Astrocyte (in vitro differentiated cells and primary cell): ENCODE data around the gene MAPKBP1. TPM values are rescaled to one million over a fixed set of nuclear protein-coding genes. Genes with fewer than 3 reads are reported as not detected.

Source experiments
- DNase-seq: peaks from one replicate; pipeline ENCODE4 v3.0.0-alpha.2; 2010; ENCODE audit warnings: low read depth
- FAIRE-seq: peaks from 2 replicates; lab custom pipeline; 2011; peaks lifted over from hg19 to GRCh38; lab: Jason Lieb, UNC
- H2AFZ ChIP-seq: 2 replicates; pipeline ENCODE4 v1.6.0; 2012; ENCODE audit warnings: low read depth, low read length, inconsistent platforms
- H3K27ac ChIP-seq: 2 replicates; pipeline ENCODE4 v1.5.1; 2011; ENCODE audit warnings: low read depth, low read length, inconsistent platforms
- H3K27me3 ChIP-seq: 2 replicates; pipeline ENCODE4 v1.6.0; 2011; ENCODE audit warnings: low read length, inconsistent platforms; ENCODE audit not compliant: insufficient read depth
- H3K36me3 ChIP-seq: 2 replicates; pipeline ENCODE4 v1.5.1; 2011; ENCODE audit warnings: low read length, inconsistent platforms; ENCODE audit not compliant: insufficient read depth
- H3K4me1 ChIP-seq: 2 replicates; pipeline ENCODE4 v1.5.1; 2011; ENCODE audit warnings: low read length, inconsistent platforms; ENCODE audit not compliant: insufficient read depth
- H3K4me2 ChIP-seq: 2 replicates; pipeline ENCODE4 v1.6.0; 2012; ENCODE audit warnings: low read length, inconsistent platforms
- H3K4me3 ChIP-seq: 2 replicates; pipeline ENCODE4 v1.5.1; 2011; ENCODE audit warnings: low read depth, mild to moderate bottlenecking, low read length, inconsistent platforms; ENCODE audit not compliant: insufficient read depth
- H3K79me2 ChIP-seq: 2 replicates; pipeline ENCODE4 v1.6.0; 2012; ENCODE audit warnings: mild to moderate bottlenecking, low read length, inconsistent platforms; ENCODE audit not compliant: insufficient read depth
- H3K9ac ChIP-seq: 2 replicates; pipeline ENCODE4 v1.6.0; 2012; ENCODE audit warnings: mild to moderate bottlenecking, low read length, inconsistent platforms
- H3K9me3 ChIP-seq: 2 replicates; pipeline ENCODE4 v1.5.1; 2012; ENCODE audit warnings: low read depth, mild to moderate bottlenecking, low read length, inconsistent platforms; ENCODE audit not compliant: insufficient read depth
- H4K20me1 ChIP-seq: 2 replicates; pipeline ENCODE4 v1.6.0; 2012; ENCODE audit warnings: low read length, inconsistent platforms; ENCODE audit not compliant: insufficient read depth
- H3K27ac Mint-ChIP-seq: one replicate; pipeline ENCODE4 v1.8.0; 2021; ENCODE audit warnings: mild to moderate bottlenecking, mixed read lengths; ENCODE audit not compliant: unreplicated experiment
- H3K27me3 Mint-ChIP-seq: one replicate; pipeline ENCODE4 v1.8.0; 2021; ENCODE audit warnings: low read depth, mixed read lengths; ENCODE audit not compliant: unreplicated experiment
- H3K36me3 Mint-ChIP-seq: one replicate; pipeline ENCODE4 v1.8.0; 2021; ENCODE audit warnings: low read depth, mixed read lengths; ENCODE audit not compliant: unreplicated experiment
- H3K4me1 Mint-ChIP-seq: one replicate; pipeline ENCODE4 v1.8.0; 2021; ENCODE audit warnings: low read depth, mixed read lengths; ENCODE audit not compliant: unreplicated experiment
- H3K4me3 Mint-ChIP-seq: one replicate; pipeline ENCODE4 v1.8.0; 2021; ENCODE audit warnings: mild to moderate bottlenecking, moderate library complexity, mixed read lengths; ENCODE audit not compliant: unreplicated experiment
- H3K9me3 Mint-ChIP-seq: one replicate; pipeline ENCODE4 v1.8.0; 2021; ENCODE audit warnings: mild to moderate bottlenecking, mixed read lengths; ENCODE audit not compliant: unreplicated experiment
- EZH2 ChIP-seq: IDR thresholded peaks from 2 replicates; pipeline ENCODE4 v1.6.1; 2012; ENCODE audit warnings: mild to moderate bottlenecking, low read length, inconsistent platforms; ENCODE audit not compliant: insufficient read depth
- total RNA-seq: library from RNA; stranded (reverse); gene quantifications from 2 replicates; pipeline ENCODE4 v1.2.1, GENCODE V29; 2021
- TF ChIP-seq, protein P1 (sequence below): IDR thresholded peaks from 2 replicates; pipeline ENCODE4 v1.5.1; 2011; ENCODE audit warnings: low read depth, mild to moderate bottlenecking, inconsistent platforms, low read length, moderate library complexity; ENCODE audit not compliant: insufficient read depth

MAPKBP1 gene
- total RNA-seq, 1 donor from 2014 or later: 30.8 TPM

DNA sequence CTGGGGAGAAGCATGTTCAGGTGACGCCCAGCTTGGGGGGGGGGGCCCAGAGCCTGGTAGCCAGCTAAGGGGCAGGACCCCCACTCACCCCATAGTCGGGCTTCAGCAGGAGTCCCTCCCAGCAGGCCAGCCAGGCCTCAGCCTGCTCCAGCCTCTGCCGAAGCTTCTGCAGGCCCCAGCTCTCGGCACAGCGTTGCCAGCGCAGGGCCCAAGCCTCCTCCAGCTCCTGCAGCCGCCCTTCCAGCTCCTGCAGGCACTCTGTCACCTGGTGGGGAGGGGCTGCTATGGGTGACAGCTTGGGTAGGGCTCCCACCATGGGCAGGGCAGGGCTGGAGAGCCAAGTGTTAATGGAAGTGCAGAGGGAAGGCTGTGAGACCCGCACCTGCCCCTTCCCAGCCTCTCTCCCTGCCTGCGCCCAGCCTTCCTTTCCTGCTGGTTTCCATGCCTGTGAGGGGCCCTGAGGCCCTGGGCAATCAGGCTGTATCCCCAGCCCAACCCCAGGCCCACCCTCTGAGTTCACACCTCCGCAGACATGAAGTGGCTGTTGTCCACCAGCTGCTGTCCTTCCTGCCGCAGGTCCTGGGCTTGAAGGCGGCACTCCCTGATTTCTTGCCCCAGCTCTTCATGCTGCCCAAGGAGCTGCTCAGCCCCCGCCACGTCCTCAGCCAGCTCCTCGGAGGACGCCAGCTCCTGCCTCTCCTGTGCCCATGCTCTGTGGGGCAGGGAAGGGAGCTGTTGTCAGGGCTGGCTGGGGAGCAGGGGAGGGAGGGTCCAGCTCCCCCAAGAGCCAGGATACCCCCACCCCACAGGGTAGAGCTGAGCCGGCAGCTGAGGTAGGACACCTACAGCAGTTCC, 78.7 kb downstream of the MAPKBP1 start:
- Mint-ChIP-seq H3K27ac (no peak overlapping the region), H3K4me3 (no peak overlapping the region), H3K9me3 (no peaks in the 10 kb centered on the region), H3K27me3 (peaks cover 9% of the 10 kb centered on the region), H3K36me3 (peaks cover 8% of the 10 kb centered on the region), H3K4me1 (peaks cover 5% of the 10 kb centered on the region)
- Histone ChIP-seq H3K27me3 (no peaks in the 10 kb centered on the region), H3K9me3 (no peaks in the 10 kb centered on the region), H3K36me3 (no peaks in the 10 kb centered on the region), H3K9ac (no peak overlapping the region), H4K20me1 (no peaks in the 10 kb centered on the region), H3K4me2 (no peak overlapping the region), H3K79me2 (no peaks in the 10 kb centered on the region), H3K4me3 (no peak overlapping the region), H2AFZ (no peak overlapping the region), H3K27ac (no peak overlapping the region), H3K4me1 (peaks cover 6% of the 10 kb centered on the region)
- FAIRE-seq (no peak), DNase-seq (no peak)
- TF ChIP-seq EZH2: no peak
- TF ChIP-seq, protein P1, sequence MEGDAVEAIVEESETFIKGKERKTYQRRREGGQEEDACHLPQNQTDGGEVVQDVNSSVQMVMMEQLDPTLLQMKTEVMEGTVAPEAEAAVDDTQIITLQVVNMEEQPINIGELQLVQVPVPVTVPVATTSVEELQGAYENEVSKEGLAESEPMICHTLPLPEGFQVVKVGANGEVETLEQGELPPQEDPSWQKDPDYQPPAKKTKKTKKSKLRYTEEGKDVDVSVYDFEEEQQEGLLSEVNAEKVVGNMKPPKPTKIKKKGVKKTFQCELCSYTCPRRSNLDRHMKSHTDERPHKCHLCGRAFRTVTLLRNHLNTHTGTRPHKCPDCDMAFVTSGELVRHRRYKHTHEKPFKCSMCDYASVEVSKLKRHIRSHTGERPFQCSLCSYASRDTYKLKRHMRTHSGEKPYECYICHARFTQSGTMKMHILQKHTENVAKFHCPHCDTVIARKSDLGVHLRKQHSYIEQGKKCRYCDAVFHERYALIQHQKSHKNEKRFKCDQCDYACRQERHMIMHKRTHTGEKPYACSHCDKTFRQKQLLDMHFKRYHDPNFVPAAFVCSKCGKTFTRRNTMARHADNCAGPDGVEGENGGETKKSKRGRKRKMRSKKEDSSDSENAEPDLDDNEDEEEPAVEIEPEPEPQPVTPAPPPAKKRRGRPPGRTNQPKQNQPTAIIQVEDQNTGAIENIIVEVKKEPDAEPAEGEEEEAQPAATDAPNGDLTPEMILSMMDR: no peak

DNA sequence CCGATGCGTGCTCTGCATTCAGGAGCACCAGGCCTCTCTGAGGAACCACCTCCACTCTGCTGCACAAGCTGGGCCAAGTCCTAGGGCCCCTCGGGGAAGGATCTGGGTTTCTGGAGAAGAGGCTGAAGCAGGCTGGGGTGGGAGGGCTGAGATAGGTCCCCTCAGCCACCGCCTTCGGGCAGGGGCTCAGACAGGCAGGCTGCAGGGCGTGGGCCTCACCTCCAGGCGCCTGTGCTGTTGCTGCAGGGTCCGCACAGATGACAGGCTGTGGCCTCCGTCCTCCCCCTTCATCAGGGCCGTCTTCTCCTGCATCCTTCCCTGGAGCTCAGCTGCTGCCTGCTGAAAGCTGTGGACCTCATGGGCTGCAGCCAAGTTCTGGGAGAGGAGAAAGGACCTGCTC, 79.5 kb downstream of the MAPKBP1 start:
- H3K27ac ChIP-seq: no peak overlapping the region
- peaks cover 6% of the 10 kb centered on the region for H3K4me1 ChIP-seq
- no peaks in the 10 kb centered on the region for H3K9me3 Mint-ChIP-seq
- peaks cover 5% of the 10 kb centered on the region for H3K27me3 Mint-ChIP-seq
- no peak overlapping the region for H3K4me3 ChIP-seq
- no peak overlapping the region for H2AFZ ChIP-seq
- peaks cover under 1% of the 10 kb centered on the region for H3K36me3 Mint-ChIP-seq
- H3K4me1 Mint-ChIP-seq: no peaks in the 10 kb centered on the region
- H3K9ac ChIP-seq: no peak overlapping the region
- H4K20me1 ChIP-seq: no peaks in the 10 kb centered on the region
- no peak overlapping the region for H3K4me3 Mint-ChIP-seq
- DNase-seq: no peak
- no peaks in the 10 kb centered on the region for H3K9me3 ChIP-seq
- no peak for FAIRE-seq
- no peak overlapping the region for H3K4me2 ChIP-seq
- no peaks in the 10 kb centered on the region for H3K36me3 ChIP-seq
- no peaks in the 10 kb centered on the region for H3K27me3 ChIP-seq
- no peaks in the 10 kb centered on the region for H3K79me2 ChIP-seq
- no peak for TF ChIP-seq EZH2
- TF ChIP-seq, protein P1: no peak
- no peak overlapping the region for H3K27ac Mint-ChIP-seq

DNA sequence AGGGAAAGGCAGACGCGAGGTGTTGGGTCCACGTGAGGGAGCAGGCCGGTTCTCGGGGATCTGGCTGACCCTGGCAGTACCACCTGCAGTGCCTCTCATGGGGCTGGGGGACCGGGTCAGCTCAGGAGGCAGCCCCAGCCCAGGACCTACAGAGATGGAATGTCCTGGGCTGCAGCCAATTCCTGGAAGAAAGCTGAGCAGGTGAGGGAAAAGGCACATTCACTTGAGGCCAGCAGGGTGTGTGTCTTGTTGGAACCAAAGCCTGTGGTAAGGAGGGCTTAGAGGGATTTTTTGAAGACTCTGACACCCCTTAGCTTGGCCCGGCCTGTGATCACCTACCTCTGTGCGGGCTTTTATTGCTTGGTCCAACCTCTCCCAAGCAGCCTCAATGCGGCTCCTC, 80.2 kb downstream of the MAPKBP1 start:
- Histone ChIP-seq H3K27ac (no peak overlapping the region), H3K27me3 (no peaks in the 10 kb centered on the region), H3K36me3 (no peaks in the 10 kb centered on the region), H3K9ac (no peak overlapping the region), H3K79me2 (no peaks in the 10 kb centered on the region), H3K4me1 (peaks cover 6% of the 10 kb centered on the region), H3K9me3 (no peaks in the 10 kb centered on the region), H2AFZ (no peak overlapping the region), H3K4me2 (no peak overlapping the region), H4K20me1 (no peaks in the 10 kb centered on the region), H3K4me3 (no peak overlapping the region)
- FAIRE-seq: no peak
- peaks cover 2% of the 10 kb centered on the region for H3K36me3 Mint-ChIP-seq
- no peak for DNase-seq
- H3K4me3 Mint-ChIP-seq: no peak overlapping the region
- H3K27me3 Mint-ChIP-seq: peaks cover 9% of the 10 kb centered on the region
- TF ChIP-seq EZH2: no peak
- no peaks in the 10 kb centered on the region for H3K9me3 Mint-ChIP-seq
- no peaks in the 10 kb centered on the region for H3K4me1 Mint-ChIP-seq
- H3K27ac Mint-ChIP-seq: no peak overlapping the region
